GM12878 (cell line): ENCODE results near the gene VIT. TPM values are rescaled to one million over a fixed set of nuclear protein-coding genes. Genes with fewer than 3 reads are reported as not detected.

Source experiments
- ATAC-seq: fragments of 200-7000 bp; cut with Tn5 transposase; 3 replicates; pipeline ENCODE4 v1.9.1; 2020; ENCODE audit warnings: mild to moderate bottlenecking, moderate library complexity
- BruUV-seq: library from RNA; stranded (reverse); fragments of 400-500 nt; replicated peaks from 2 replicates; lab custom pipeline; 2021; lab: Mats Ljungman, UMichigan
- CTCF ChIA-PET: fragments of 300-600 bp; sonication (Branson Sonifier 250); formaldehyde crosslinking; extraction: SDS; loops from one replicate; lab custom pipeline; 2021; ENCODE audit warnings: inconsistent platforms; lab: Yijun Ruan, JAX
- POLR2A ChIA-PET: fragments of 350-600 bp; formaldehyde crosslinking; extraction: SDS; loops from one replicate; lab custom pipeline; 2021; ENCODE audit warnings: inconsistent platforms; lab: Charles Lee
- RAD21 ChIA-PET: fragments of 300-600 bp; sonication (Branson Sonifier 250); formaldehyde crosslinking; loops from one replicate; lab custom pipeline; 2023; ENCODE audit warnings: antibody characterized with exemption; ENCODE audit not compliant: unreplicated experiment; lab: Charles Lee
- SMC1A ChIA-PET: fragments of 300-600 bp; sonication (Branson Sonifier 250); formaldehyde crosslinking; loops from one replicate; lab custom pipeline; 2023; ENCODE audit not compliant: unreplicated experiment, uncharacterized antibody; lab: Charles Lee
- DNase-seq: peaks from one replicate; pipeline ENCODE4 v3.0.0-alpha.2; 2011; ENCODE audit warnings: low read depth, low spot score
- FAIRE-seq: peaks from 3 replicates; lab custom pipeline; 2011; peaks lifted over from hg19 to GRCh38; lab: Jason Lieb, UNC
- H2AFZ ChIP-seq: 2 replicates; pipeline ENCODE4 v1.6.0; 2011; ENCODE audit warnings: low read depth, low read length, control low read depth; ENCODE audit not compliant: control insufficient read depth
- H3K27ac ChIP-seq: 2 replicates; pipeline ENCODE4 v1.5.1; 2011; ENCODE audit warnings: control low read depth; ENCODE audit not compliant: control insufficient read depth, insufficient read depth
- H3K27me3 ChIP-seq, 2 experiments: replicated peaks in 1 of 2; 2 replicates each; pipeline versions ENCODE4 v1.6.0 to v1.6.1; 2011; ENCODE audit warnings: low read length in 1 of 2; ENCODE audit not compliant: control insufficient read depth in 2 of 2, insufficient read depth in 2 of 2
- H3K36me3 ChIP-seq, 2 experiments: 2 replicates each; pipeline ENCODE4 v1.5.1; 2011; ENCODE audit warnings: low read length in 1 of 2; ENCODE audit not compliant: control insufficient read depth in 2 of 2, insufficient read depth in 2 of 2
- H3K4me1 ChIP-seq: 2 replicates; pipeline ENCODE4 v1.6.1; 2011; ENCODE audit warnings: mild to moderate bottlenecking, low read length, moderate library complexity, mixed read lengths; ENCODE audit not compliant: control insufficient read depth, insufficient read depth
- H3K4me2 ChIP-seq: 2 replicates; pipeline ENCODE4 v1.6.0; 2011; ENCODE audit warnings: control low read depth; ENCODE audit not compliant: control insufficient read depth, insufficient read depth
- H3K4me3 ChIP-seq: fragments of 200-600 bp; sonication (generic); 2 replicates; pipeline ENCODE4 v1.5.1; 2016
- H3K79me2 ChIP-seq: 2 replicates; pipeline ENCODE4 v1.6.0; 2011; ENCODE audit warnings: low read length; ENCODE audit not compliant: control insufficient read depth, insufficient read depth
- H3K9ac ChIP-seq: 2 replicates; pipeline ENCODE4 v1.8.0; 2011; ENCODE audit warnings: low read length, control low read depth, mixed read lengths; ENCODE audit not compliant: control insufficient read depth, insufficient read depth
- H3K9me3 ChIP-seq: replicated peaks from 3 replicates; pipeline ENCODE4 v1.5.1; 2011; ENCODE audit warnings: mild to moderate bottlenecking, low read length; ENCODE audit not compliant: control insufficient read depth, insufficient read depth
- H4K20me1 ChIP-seq: 2 replicates; pipeline ENCODE4 v1.6.0; 2011; ENCODE audit not compliant: control insufficient read depth, insufficient read depth
- ASH2L ChIP-seq: fragments of 300-600, 200-600 bp; sonication (generic); IDR thresholded peaks from 2 replicates; pipeline ENCODE4 v1.6.1; 2017; ENCODE audit warnings: low read depth, mild to moderate bottlenecking, borderline replicate concordance
- CHD2 ChIP-seq: IDR thresholded peaks from 2 replicates; pipeline ENCODE4 v1.6.1; 2011; ENCODE audit warnings: low read depth, low read length, improper control_type of control experiment, borderline replicate concordance
- EED ChIP-seq: sonication (generic); IDR thresholded peaks from 2 replicates; pipeline ENCODE4 v1.6.1; 2016; ENCODE audit warnings: antibody characterized with exemption, low read depth
- EP300 ChIP-seq, 2 experiments: fragments of 150-350 bp in 1 of 2; IDR thresholded peaks; 2 replicates each; pipeline ENCODE4 v1.6.1; 2011 to 2012; ENCODE audit warnings: low read depth in 2 of 2, low read length in 2 of 2, borderline replicate concordance in 1 of 2, improper control_type of control experiment in 1 of 2, inconsistent platforms in 1 of 2; ENCODE audit not compliant: control insufficient read depth in 1 of 2
- EZH2 ChIP-seq: IDR thresholded peaks from 2 replicates; pipeline ENCODE4 v1.6.1; 2012; ENCODE audit warnings: low read depth, mild to moderate bottlenecking, control low read depth, inconsistent platforms, low read length, borderline replicate concordance; ENCODE audit not compliant: control insufficient read depth
- HDAC2 ChIP-seq: fragments of 200-600 bp; sonication (generic); IDR thresholded peaks from 2 replicates; pipeline ENCODE4 v1.6.1; 2017
- JUND ChIP-seq: IDR thresholded peaks from 2 replicates; pipeline ENCODE4 v1.6.1; 2012; ENCODE audit warnings: low read depth, mild to moderate bottlenecking, low read length, improper control_type of control experiment, moderate library complexity
- MXI1 ChIP-seq: fragments of 150-350 bp; IDR thresholded peaks from 2 replicates; pipeline ENCODE4 v1.6.1; 2011; ENCODE audit warnings: low read depth, mild to moderate bottlenecking, inconsistent platforms, low read length, improper control_type of control experiment
- MYC ChIP-seq: IDR thresholded peaks from 2 replicates; pipeline ENCODE4 v1.6.1; 2011; ENCODE audit warnings: mild to moderate bottlenecking, low read length, moderate library complexity, inconsistent platforms; ENCODE audit not compliant: insufficient read depth, insufficient replicate concordance, insufficient read length, severe bottlenecking
- PAX5 ChIP-seq: IDR thresholded peaks from 2 replicates; pipeline ENCODE4 v1.6.1; 2011; ENCODE audit warnings: low read depth, low read length, borderline replicate concordance
- RB1 ChIP-seq: fragments of 450-650 bp; formaldehyde crosslinking; IDR thresholded peaks from 2 replicates; pipeline ENCODE4 v1.6.1; 2017; ENCODE audit warnings: mild to moderate bottlenecking, borderline replicate concordance
- ZNF622 ChIP-seq: fragments of 450-650 bp; IDR thresholded peaks from 2 replicates; pipeline ENCODE4 v1.6.1; 2017; ENCODE audit warnings: mild to moderate bottlenecking, inconsistent platforms
- WGBS: methylation state at CpG from one replicate; pipeline ENCODE4 v1.1.6; 2016; ENCODE audit warnings: low lambda C conversion rate; ENCODE audit not compliant: insufficient replicate concordance, insufficient coverage; ENCODE audit errors: missing lambda C conversion rate; 5-methylcytosine and 5-hydroxymethylcytosine counted together
- in situ Hi-C: fragments of 300-500 bp; cut with MboI; formaldehyde crosslinking; loops from 9 replicates; pipeline ENCODE4 v1.14.3; 2018; ENCODE audit warnings: mixed read lengths
- intact Hi-C: fragments of 100-400 bp; cut with micrococcal nuclease; formaldehyde crosslinking; loops from one replicate; pipeline ENCODE4 v1.14.2; 2022; ENCODE audit not compliant: unreplicated experiment
- polyA plus RNA-seq, 11 experiments: library from polyadenylated mRNA; depleted of rRNA in 4 of 11; unstranded in 6 of 11; stranded (reverse) in 5 of 11; fragments of >200 nt; fragmentation: Nextera tagmentation in 4 of 11; fragmentation: Illumina TruSeq in 1 of 11; extraction: Ambion mirVana in 4 of 11; extraction: Trizol in 1 of 11; gene quantifications; 1 replicate in 1 of 11; 2 replicates in 10 of 11; pipeline versions ENCODE4 v1.2.1 to v1.2.3, GENCODE V29; 2011 to 2016; ENCODE audit warnings: inconsistent platforms in 2 of 11, missing spikeins in 2 of 11, low read depth in 1 of 11
- total RNA-seq, 4 experiments: library from RNA; depleted of rRNA in 3 of 4; stranded (reverse); fragments of >200 nt in 3 of 4; fragmentation: Illumina TruSeq in 1 of 4; extraction: Trizol in 1 of 4; gene quantifications; 2 replicates each; pipeline versions ENCODE4 v1.2.1 to v1.2.3, GENCODE V29; 2013 to 2021
- TF ChIP-seq, protein P1 (sequence below): IDR thresholded peaks from 2 replicates; pipeline ENCODE4 v1.6.1; 2011; ENCODE audit warnings: low read depth, mild to moderate bottlenecking, low read length, moderate library complexity, borderline replicate concordance; ENCODE audit errors: extremely low read depth
- TF ChIP-seq, protein P2 (sequence below): fragments of 450-650 bp; IDR thresholded peaks from 2 replicates; pipeline ENCODE4 v1.6.1; 2017; ENCODE audit warnings: mild to moderate bottlenecking, moderate library complexity
- TF ChIP-seq, protein P3 (sequence below): fragments of 450-650 bp; IDR thresholded peaks from 2 replicates; pipeline ENCODE4 v1.6.1; 2017; ENCODE audit warnings: mild to moderate bottlenecking, low read depth, inconsistent platforms; ENCODE audit not compliant: poor library complexity, severe bottlenecking

VIT gene
- total and polyA plus RNA-seq, 10 of the 15 experiments (the other 5 are each of a cell fraction or from before 2014, with no cell fraction given), result 0.05 to 0.14 TPM; not detected in 8

DNA sequence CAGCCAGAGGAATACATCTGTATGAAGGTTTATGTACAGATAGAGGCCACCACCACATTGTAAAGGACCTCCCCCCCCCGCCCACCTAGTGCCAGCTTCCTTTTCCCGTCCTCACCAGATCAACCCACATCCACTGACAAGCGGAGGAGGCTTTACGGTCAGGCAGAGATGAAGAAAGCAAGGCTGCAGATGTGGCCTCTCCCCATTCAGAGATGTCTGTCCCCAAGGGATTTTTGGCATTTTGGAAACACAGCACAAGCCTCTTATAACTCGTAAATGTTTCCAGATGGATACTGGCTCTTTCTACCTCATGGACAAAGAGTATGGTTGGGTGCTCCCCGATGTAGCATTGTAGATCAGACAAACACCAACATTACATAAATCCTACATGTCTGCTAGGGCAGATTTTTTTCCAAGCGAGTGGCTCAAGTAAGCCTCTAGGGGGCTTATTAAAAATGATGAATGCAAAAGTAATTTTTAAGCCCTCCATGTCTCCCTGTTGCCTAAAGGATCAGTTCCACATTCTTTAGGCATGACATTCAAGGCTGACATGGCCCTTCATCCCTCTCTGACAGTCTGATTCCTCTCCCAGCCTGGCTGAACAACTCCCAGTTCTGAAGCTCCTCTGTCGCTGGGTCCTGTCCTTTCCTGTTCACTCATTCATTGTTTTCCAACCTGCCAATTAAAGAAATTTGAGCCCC lies 11.7 kb downstream of the VIT start:
- no peaks in the 10 kb centered on the region for H3K27me3 ChIP-seq
- SMC1A ChIA-PET, result no interaction called here
- WGBS, result 31% methylated on average over 7 of the region's 8 CpGs
- no peak for ATAC-seq
- TF ChIP-seq, protein P1, sequence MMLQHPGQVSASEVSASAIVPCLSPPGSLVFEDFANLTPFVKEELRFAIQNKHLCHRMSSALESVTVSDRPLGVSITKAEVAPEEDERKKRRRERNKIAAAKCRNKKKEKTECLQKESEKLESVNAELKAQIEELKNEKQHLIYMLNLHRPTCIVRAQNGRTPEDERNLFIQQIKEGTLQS, result no peak
- TF ChIP-seq, protein P2, sequence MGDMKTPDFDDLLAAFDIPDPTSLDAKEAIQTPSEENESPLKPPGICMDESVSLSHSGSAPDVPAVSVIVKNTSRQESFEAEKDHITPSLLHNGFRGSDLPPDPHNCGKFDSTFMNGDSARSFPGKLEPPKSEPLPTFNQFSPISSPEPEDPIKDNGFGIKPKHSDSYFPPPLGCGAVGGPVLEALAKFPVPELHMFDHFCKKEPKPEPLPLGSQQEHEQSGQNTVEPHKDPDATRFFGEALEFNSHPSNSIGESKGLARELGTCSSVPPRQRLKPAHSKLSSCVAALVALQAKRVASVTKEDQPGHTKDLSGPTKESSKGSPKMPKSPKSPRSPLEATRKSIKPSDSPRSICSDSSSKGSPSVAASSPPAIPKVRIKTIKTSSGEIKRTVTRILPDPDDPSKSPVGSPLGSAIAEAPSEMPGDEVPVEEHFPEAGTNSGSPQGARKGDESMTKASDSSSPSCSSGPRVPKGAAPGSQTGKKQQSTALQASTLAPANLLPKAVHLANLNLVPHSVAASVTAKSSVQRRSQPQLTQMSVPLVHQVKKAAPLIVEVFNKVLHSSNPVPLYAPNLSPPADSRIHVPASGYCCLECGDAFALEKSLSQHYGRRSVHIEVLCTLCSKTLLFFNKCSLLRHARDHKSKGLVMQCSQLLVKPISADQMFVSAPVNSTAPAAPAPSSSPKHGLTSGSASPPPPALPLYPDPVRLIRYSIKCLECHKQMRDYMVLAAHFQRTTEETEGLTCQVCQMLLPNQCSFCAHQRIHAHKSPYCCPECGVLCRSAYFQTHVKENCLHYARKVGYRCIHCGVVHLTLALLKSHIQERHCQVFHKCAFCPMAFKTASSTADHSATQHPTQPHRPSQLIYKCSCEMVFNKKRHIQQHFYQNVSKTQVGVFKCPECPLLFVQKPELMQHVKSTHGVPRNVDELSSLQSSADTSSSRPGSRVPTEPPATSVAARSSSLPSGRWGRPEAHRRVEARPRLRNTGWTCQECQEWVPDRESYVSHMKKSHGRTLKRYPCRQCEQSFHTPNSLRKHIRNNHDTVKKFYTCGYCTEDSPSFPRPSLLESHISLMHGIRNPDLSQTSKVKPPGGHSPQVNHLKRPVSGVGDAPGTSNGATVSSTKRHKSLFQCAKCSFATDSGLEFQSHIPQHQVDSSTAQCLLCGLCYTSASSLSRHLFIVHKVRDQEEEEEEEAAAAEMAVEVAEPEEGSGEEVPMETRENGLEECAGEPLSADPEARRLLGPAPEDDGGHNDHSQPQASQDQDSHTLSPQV, result no peak
- TF ChIP-seq ZNF622, result no peak
- TF ChIP-seq JUND, result no peak
- no peak for TF ChIP-seq EED
- TF ChIP-seq ASH2L, result no peak
- TF ChIP-seq CHD2, result no peak
- TF ChIP-seq, protein P3, sequence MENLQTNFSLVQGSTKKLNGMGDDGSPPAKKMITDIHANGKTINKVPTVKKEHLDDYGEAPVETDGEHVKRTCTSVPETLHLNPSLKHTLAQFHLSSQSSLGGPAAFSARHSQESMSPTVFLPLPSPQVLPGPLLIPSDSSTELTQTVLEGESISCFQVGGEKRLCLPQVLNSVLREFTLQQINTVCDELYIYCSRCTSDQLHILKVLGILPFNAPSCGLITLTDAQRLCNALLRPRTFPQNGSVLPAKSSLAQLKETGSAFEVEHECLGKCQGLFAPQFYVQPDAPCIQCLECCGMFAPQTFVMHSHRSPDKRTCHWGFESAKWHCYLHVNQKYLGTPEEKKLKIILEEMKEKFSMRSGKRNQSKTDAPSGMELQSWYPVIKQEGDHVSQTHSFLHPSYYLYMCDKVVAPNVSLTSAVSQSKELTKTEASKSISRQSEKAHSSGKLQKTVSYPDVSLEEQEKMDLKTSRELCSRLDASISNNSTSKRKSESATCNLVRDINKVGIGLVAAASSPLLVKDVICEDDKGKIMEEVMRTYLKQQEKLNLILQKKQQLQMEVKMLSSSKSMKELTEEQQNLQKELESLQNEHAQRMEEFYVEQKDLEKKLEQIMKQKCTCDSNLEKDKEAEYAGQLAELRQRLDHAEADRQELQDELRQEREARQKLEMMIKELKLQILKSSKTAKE, result no peak
- no peak for TF ChIP-seq EP300 (IDR thresholded peaks at IDR 0.05; ENCODE audit: borderline replicate concordance in 1 of 2, control insufficient read depth in 1 of 2, low read depth in 2 of 2, low read length in 2 of 2)
- no peak for TF ChIP-seq MYC
- TF ChIP-seq HDAC2, result no peak
- TF ChIP-seq RB1, result no peak
- no peak for TF ChIP-seq EZH2
- TF ChIP-seq MXI1, result no peak
- TF ChIP-seq PAX5, result no peak
- CTCF ChIA-PET, result no interaction called here
- no peaks in the 10 kb centered on the region for H4K20me1 ChIP-seq
- H3K4me3 ChIP-seq, result no peak overlapping the region
- H2AFZ ChIP-seq, result no peak overlapping the region
- H3K4me2 ChIP-seq, result no peak overlapping the region
- no peaks in the 10 kb centered on the region for H3K9me3 ChIP-seq
- no peak overlapping the region for H3K27ac ChIP-seq
- H3K36me3 ChIP-seq, result no peaks in the 10 kb centered on the region
- RAD21 ChIA-PET, result no interaction called here
- no TSS peak for BruUV-seq
- intact Hi-C loops, result no loop called here
- no peaks in the 10 kb centered on the region for H3K4me1 ChIP-seq
- no peak for FAIRE-seq
- H3K79me2 ChIP-seq, result no peaks in the 10 kb centered on the region
- H3K9ac ChIP-seq, result no peak overlapping the region
- no peak for DNase-seq
- POLR2A ChIA-PET, result no interaction called here
- in situ Hi-C loops, result no loop called here
